ENCODE results near the gene SHC4. TPM values are rescaled to one million over a fixed set of nuclear protein-coding genes. Genes with fewer than 3 reads are reported as not detected.

Gene SHC4
- polyA plus RNA-seq, 1 of the 3 experiments (the other 2 are of a cell fraction), result 1.6 TPM

GRCh38 chr15:48996276-48996675 is 32.6 kb upstream of the SHC4 start:
- Histone ChIP-seq H3K27me3 (ENCODE audit: insufficient read depth) (no peaks in the 10 kb centered on the region), H3K79me2 (ENCODE audit: insufficient read depth) (no peaks in the 10 kb centered on the region), H3K4me1 (ENCODE audit: control insufficient read depth in 1 of 2, insufficient read depth in 2 of 2, low read depth in 1 of 2, low read length in 1 of 2) (peaks cover 0 to 14% of the 10 kb centered on the region in 2 experiments; a peak in 2 of 4 replicates), H3K36me3 (replicated peaks in 1 of 2; ENCODE audit: control insufficient read depth in 1 of 2, insufficient read depth in 2 of 2, low read length in 1 of 2) (peaks cover 75 to 88% of the 10 kb centered on the region in 2 experiments), H3K4me2 (no peak overlapping the region), H4K20me1 (ENCODE audit: insufficient read depth) (no peaks in the 10 kb centered on the region), H3F3A (replicated peaks; ENCODE audit: insufficient read depth) (peaks cover 6% of the 10 kb centered on the region), H3K27ac (ENCODE audit: low read depth in 2 of 2, low read length in 1 of 2) (no peak overlapping the region), H3K9ac (no peak overlapping the region), H3K4me3 (ENCODE audit: low read depth in 2 of 2, low read length in 1 of 2) (no peak overlapping the region), H3K9me3 (no peaks in the 10 kb centered on the region), H3K9me2 (no peaks in the 10 kb centered on the region), H2AFZ (ENCODE audit: low read depth) (no peak overlapping the region)
- WGBS (ENCODE audit: low lambda C conversion rate), result 97% methylated on average over 2 of the region's 2 CpGs
- CTCF ChIA-PET, result interaction anchor here (1.0 kb wide), 1 partner anchor 20 kb away, joined by 4 read pairs; no protein-coding TSS in a partner anchor
- no peak for DNase-seq
- TF ChIP-seq IRF3 (IDR thresholded peaks at IDR 0.05; ENCODE audit: low read depth, low read length) (no peak), JUND (IDR thresholded peaks at IDR 0.05) (no peak), NRF1 (IDR thresholded peaks at IDR 0.05; ENCODE audit: low read depth, low read length) (no peak), PBX3 (IDR thresholded peaks at IDR 0.05) (no peak), TCF12 (IDR thresholded peaks at IDR 0.05) (no peak), USF2 (IDR thresholded peaks at IDR 0.05; ENCODE audit: borderline replicate concordance, low read depth, low read length) (no peak), TAF1 (IDR thresholded peaks at IDR 0.05; ENCODE audit: borderline replicate concordance, low read depth, low read length) (no peak), MEF2A (IDR thresholded peaks at IDR 0.05; ENCODE audit: borderline replicate concordance, low read depth) (no peak), GABPA (IDR thresholded peaks at IDR 0.05; ENCODE audit: low read depth) (no peak), POLR2AphosphoS5 (IDR thresholded peaks at IDR 0.05; ENCODE audit: low read depth, low read length) (no peak), ZBTB33 (IDR thresholded peaks at IDR 0.05; ENCODE audit: borderline replicate concordance, low read depth) (no peak), RXRA (IDR thresholded peaks at IDR 0.05; ENCODE audit: borderline replicate concordance, low read depth) (no peak), TEAD4 (IDR thresholded peaks at IDR 0.05; ENCODE audit: borderline replicate concordance, insufficient read depth) (no peak)
- POLR2A ChIA-PET, result no interaction called here
